HG03575 (cell line): ENCODE measurements around the gene LRP1B.

Experiments used
- ATAC-seq: cut with Tn5 transposase; IDR thresholded peaks from one replicate; pipeline ENCODE4 v1.9.1; 2021; ENCODE audit not compliant: unreplicated experiment, insufficient number of reproducible peaks, low FRiP score; ENCODE audit errors: extremely low read depth

Gene LRP1B

DNA sequence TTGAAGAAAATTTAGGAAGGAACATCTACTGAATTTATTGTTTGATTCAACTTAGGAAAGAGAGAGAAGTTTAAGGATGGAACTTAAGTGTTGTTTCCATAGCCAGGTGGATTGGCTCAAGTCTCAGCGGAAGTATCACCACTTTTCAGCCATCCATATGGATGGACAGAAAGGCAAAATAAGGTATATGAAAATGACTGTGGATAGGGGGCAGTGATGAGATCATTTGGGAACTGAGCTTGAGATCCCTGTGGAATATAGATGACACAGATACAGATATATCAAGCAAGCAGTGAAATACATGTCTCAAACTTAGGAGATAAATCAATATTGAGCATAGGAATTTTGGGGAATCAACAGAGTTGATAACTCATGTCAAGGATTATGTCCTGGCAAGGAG is 1887.9 kb downstream of the LRP1B start:
- ATAC-seq, result no peak

DNA sequence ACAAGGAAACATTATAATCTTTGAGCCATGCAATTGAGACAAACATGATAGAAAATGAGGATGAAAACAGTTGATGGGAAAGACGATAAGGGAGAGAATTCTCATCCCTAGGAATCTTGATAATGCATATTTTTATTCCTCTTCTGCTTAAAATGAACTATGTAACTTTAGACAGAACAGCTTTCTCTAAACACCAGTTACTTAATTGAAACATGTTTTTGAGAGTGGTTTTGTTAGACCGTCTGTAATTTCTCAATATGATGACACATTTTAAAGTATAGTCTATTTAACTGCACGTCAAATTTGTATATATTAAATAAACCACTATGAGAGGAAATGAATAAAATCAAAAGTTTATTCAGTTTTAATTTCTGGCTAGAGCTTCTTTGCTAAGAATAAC is 1896.7 kb downstream of the LRP1B start:
- ATAC-seq, result no peak

DNA sequence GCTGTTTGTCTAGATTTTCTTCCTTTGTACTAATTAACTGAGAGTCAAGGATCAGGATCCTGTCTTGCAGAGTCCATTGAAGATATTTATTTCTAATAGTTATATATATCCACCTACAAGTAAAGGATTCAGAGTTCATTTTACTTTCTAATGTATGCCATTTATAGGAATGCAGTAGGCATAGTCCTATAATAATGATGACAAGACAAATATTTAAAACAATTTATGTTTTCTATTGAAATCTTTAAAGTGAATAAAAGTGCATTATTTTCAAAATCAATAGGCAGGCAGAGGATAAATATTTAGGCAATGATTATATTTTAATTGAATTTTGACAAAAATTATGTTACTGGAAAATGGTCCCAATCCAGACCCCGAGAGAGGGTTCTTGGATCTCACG is 1919.9 kb downstream of the LRP1B start:
- ATAC-seq, result no peak

DNA sequence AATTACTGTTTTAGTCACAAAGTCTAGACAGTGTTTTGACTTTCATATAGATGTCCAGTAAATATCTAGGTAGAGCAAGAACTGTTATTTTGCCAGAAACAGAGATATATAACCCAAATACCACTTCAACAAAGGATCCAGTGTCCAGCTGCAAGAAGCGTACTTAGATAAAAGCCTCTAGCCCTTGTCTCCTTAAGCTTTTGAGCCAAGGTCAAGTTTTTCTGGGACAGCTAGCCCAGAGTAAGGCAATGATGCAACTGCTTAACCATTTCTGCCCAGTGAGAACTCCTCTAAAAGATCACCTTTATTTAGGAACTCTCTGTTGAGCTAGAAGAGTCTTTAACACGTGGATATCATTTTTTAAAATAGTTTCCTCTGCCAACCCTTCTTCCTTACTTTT is 1925.7 kb downstream of the LRP1B start:
- ATAC-seq, result no peak

DNA sequence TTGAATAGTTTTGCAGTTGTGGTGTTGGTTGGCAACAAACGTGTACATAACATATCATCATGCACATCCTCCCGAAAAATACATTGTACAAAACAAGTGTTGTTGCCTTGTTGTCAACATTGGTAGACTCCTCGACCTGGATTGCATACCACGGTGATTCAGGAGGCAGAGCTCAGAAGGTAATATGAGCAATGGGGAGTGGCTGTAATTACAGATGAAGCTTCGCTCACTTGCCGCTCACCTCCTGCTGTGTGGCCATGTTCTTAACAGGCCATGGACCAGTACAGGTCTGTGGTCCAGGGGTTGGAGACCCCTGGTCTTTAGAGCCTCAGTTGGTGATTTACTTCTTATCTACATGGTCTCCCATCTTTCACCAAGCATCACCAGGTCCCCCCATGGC is 1927.5 kb downstream of the LRP1B start:
- no peak for ATAC-seq

DNA sequence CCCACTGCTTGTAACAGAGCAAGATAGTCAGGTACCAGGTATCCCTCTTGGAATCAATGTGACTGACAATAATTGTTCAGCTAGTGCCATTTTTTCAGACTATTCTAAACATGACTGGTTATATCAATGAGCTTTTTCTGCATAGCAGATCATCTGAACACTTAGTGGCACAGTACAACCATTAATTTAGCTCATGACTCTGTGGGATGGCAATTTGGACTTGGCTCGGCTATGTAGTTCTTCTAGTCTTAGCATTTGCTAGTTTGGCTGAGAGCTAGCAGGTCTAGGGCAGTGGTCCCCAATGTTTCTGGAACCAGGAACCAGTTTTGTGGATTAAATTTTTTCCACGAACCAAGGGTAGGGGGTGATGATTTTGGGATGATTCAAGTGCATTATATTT is 1929.2 kb downstream of the LRP1B start:
- ATAC-seq, result no peak

DNA sequence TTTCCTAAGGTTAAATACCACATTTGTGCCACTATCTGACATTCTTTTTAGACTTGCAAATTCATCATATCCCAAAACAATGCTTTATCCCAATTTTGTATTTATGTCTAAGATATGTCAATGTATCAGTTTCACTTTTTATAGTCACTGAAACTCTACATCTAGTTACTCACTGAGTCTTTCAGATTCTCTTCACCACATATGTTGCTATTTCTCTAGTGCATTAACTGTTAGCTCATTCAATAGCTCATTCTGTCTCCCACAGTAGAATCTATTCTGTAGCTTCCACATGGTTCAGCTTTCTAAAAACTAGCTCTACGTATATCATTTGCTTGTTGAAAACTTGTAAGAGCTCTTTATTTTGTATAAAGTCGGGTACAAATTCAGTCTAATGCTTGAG is 1930.1 kb downstream of the LRP1B start:
- ATAC-seq, result no peak

DNA sequence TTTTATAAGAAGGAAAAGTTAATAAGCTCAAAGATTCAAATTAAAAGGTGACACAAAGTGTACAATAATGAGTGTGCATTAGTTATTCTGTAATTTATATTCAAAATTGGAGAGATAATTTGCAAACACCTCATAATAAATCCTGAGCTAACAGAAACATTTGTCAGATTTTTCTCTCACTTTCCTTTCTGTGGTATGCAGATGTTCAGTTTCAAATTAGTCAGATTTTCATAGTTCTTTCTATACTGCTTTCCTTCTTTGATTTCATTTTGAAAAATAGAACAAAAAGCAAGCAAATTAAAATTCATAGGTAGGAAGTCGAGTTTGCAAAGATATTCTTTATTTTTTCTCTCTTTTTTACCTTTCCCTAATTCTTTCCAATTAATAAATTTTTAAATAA is 1930.5 kb downstream of the LRP1B start:
- no peak for ATAC-seq

DNA sequence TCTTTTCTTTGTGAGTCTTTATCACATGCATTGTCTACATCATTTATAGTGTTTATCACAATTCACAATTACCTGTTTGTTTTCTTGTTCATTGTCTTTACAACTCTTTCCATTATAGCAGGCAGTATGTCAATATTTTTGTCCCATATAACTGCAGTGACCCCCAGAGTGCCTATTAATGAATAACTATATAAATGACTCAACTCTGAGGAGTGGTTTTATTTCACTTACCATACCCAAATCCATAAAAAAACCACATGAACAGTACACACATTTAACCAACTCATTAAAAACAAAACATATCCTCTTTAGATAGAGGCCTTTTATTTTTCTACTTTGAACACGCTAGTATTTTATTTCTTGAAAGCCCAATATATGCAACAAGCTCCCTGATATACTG is 1931.5 kb downstream of the LRP1B start:
- ATAC-seq, result no peak

DNA sequence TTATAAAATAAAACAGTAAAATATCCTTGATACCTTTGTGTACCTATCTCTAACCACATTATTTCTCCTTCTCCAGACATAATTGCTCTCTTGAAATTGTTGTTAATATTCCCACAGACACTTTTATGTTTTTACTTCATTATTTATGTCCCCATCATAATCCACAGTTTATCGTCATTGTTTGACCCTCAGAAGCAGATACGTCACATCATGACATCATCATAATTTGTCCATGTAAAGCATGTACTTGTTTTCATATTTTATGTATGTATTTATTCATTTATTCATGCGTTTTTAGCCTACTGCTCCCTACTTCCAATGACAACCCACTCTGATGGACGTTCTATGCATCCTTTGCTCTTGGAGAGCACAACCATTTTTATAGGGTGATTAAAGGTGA is 1943.7 kb downstream of the LRP1B start:
- no peak for ATAC-seq

DNA sequence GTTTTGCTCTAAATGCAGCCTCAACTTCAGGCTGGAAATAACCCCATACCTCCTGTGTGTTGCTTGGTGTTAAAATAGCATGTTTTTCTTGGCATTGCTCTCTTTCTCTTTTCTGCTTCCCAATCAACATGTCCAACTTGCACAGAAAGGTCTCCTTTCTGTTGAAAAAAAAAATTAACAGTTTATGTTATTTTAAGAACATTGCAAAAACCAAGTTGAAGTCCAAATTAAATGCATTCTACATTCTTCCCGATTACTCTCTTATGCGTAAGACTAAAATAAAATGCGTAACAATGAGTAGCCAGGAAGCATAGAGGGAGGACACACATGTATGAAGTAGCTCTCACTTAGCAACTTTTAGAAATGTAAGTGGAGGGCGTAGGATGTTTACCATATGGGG is 1944.5 kb downstream of the LRP1B start:
- no peak for ATAC-seq

DNA sequence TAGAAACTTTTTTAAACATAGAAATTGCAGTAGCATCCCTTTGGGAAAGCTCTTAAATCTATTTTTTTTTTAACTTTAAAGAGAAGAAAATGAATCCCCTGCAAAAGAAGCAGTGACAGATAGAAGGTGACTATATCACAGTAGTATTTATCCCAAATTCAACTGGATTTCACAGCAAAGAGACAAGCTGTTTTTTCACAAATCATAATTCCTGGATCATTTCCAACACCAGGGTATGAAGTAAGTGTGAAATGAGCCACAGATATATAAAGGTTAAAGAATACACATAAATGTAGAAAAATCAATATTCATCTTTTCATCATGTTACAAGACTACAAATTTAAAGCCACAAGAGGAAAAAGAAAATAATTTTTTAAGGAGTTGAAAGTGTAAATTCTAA is 1945.7 kb downstream of the LRP1B start:
- no peak for ATAC-seq

DNA sequence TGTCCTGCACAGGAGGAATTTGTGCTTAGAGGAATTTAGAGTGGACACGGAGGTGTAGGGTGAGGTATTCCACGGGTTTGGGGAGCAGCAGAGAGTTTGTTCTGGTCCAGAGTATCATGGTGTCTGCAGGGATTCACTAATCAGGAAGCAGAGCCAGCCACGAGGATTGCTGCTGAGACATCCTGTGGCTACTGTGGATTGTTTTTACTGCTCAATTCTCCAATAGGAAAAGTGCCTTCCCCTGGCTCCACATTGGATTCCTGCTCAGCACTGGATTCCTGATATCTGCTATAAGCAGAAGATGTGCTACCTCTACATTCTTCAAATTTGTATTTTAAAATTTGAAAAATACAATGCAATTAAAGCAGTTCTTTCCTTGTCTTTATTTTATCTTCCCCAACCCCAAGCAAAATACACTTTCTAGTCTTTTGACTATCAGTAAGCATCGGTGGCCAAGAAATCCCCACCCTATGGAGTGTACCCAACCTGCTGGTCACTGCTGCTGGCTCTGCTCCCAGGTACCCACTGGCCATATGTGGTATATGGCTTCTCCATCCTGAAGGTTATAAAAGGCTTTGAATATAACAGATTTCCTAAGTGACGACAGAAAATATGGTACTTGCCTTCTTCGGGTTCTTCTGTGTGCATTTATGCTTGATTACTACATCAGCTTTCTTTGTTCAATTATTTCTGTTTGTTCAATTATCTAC is 1947.6 kb downstream of the LRP1B start:
- no peak for ATAC-seq
